Endometrium (tissue), 2 donors: ENCODE results near the gene CACNA2D3.
"Not testable (repeated sequence)": the region's sequence is repeated elsewhere in the genome, so short reads cannot be mapped to it uniquely, and the experiment has no call there.

Experiments used
- FAIRE-seq: peaks from 2 replicates; lab custom pipeline; 2012; peaks lifted over from hg19 to GRCh38; lab: Jason Lieb, UNC
- donor health status: control.
- donor health status: control.

The CACNA2D3 gene

GRCh38 chr3:55090746-55091145 lies 968.4 kb downstream of the CACNA2D3 start:
- no peak for FAIRE-seq

GRCh38 chr3:55091381-55092225 lies 969.3 kb downstream of the CACNA2D3 start:
- no peak for FAIRE-seq

GRCh38 chr3:55094676-55095075 lies 972.3 kb downstream of the CACNA2D3 start:
- FAIRE-seq, result no peak

- FAIRE-seq, result no peak
These were observed 975.1 kb downstream of the CACNA2D3 start for GRCh38 chr3:55097441-55097840.

- FAIRE-seq, result no peak
These were observed 983.3 kb downstream of the CACNA2D3 start for GRCh38 chr3:55105647-55106046.

GRCh38 chr3:55107187-55107586 lies 984.8 kb downstream of the CACNA2D3 start:
- FAIRE-seq, result no peak

GRCh38 chr3:55111906-55112305 lies 989.6 kb downstream of the CACNA2D3 start:
- not testable (repeated sequence) for FAIRE-seq

- FAIRE-seq, result no peak
These were observed 996.1 kb downstream of the CACNA2D3 start for GRCh38 chr3:55118451-55118850.

- FAIRE-seq, result no peak
These were observed 996.9 kb downstream of the CACNA2D3 start for GRCh38 chr3:55119268-55119667.

GRCh38 chr3:55122312-55122711 lies 1000.0 kb downstream of the CACNA2D3 start:
- no peak for FAIRE-seq
